Caco-2 (cell line): ENCODE results near the gene PXK. TPM values are rescaled to one million over a fixed set of nuclear protein-coding genes. Genes with fewer than 3 reads are reported as not detected.

Source experiments
- BruUV-seq: library from RNA; stranded (reverse); fragments of 400-500 nt; replicated peaks from 2 replicates; lab custom pipeline; 2021; lab: Mats Ljungman, UMichigan
- CTCF ChIA-PET: fragments of 300-600 bp; sonication (Branson Sonifier 250); formaldehyde crosslinking; loops from one replicate; lab custom pipeline; 2022; ENCODE audit warnings: antibody characterized with exemption; lab: Charles Lee
- POLR2A ChIA-PET: fragments of 300-600 bp; sonication (Branson Sonifier 250); formaldehyde crosslinking; loops from one replicate; lab custom pipeline; 2022; ENCODE audit warnings: antibody characterized with exemption; lab: Charles Lee
- DNase-seq, 2 experiments: peaks; one replicate each; pipeline versions ENCODE4 v3.0.0 to v3.0.0-alpha.2; 2020 to 2022
- H3K27me3 ChIP-seq: replicated peaks from 2 replicates; pipeline ENCODE4 v1.6.0; 2011; ENCODE audit warnings: low read length; ENCODE audit not compliant: control insufficient read depth, insufficient read depth
- H3K36me3 ChIP-seq: 2 replicates; pipeline ENCODE4 v1.5.1; 2011; ENCODE audit warnings: low read length; ENCODE audit not compliant: control insufficient read depth, insufficient read depth
- H3K4me1 ChIP-seq: fragments of 250-450 bp; sonication (Bioruptor Pico); 2 replicates; pipeline ENCODE4 v1.5.1; 2020; ENCODE audit warnings: mild to moderate bottlenecking
- H3K4me3 ChIP-seq: 2 replicates; pipeline ENCODE4 v1.5.1; 2011; ENCODE audit warnings: low read depth, mild to moderate bottlenecking, control low read depth, low read length
- H3K9me3 ChIP-seq: fragments of 250-450 bp; sonication (Bioruptor Pico); 2 replicates; pipeline ENCODE4 v1.5.1; 2020; ENCODE audit warnings: mild to moderate bottlenecking, moderate library complexity
- H3K27ac Mint-ChIP-seq: one replicate; pipeline ENCODE4 v1.8.0; 2022; ENCODE audit warnings: mixed read lengths; ENCODE audit not compliant: unreplicated experiment
- H3K27me3 Mint-ChIP-seq: one replicate; pipeline ENCODE4 v1.8.0; 2022; ENCODE audit warnings: mixed read lengths; ENCODE audit not compliant: insufficient read depth, unreplicated experiment
- H3K36me3 Mint-ChIP-seq: one replicate; pipeline ENCODE4 v1.8.0; 2022; ENCODE audit warnings: mild to moderate bottlenecking, mixed read lengths; ENCODE audit not compliant: insufficient read depth, unreplicated experiment
- H3K4me1 Mint-ChIP-seq: one replicate; pipeline ENCODE4 v1.8.0; 2022; ENCODE audit warnings: low read depth, mixed read lengths; ENCODE audit not compliant: unreplicated experiment
- H3K4me3 Mint-ChIP-seq: one replicate; pipeline ENCODE4 v1.8.0; 2022; ENCODE audit warnings: mild to moderate bottlenecking, moderate library complexity, mixed read lengths; ENCODE audit not compliant: unreplicated experiment
- H3K9me3 Mint-ChIP-seq: one replicate; pipeline ENCODE4 v1.8.0; 2022; ENCODE audit warnings: mixed read lengths; ENCODE audit not compliant: unreplicated experiment
- intact Hi-C: fragments of 100-400 bp; cut with micrococcal nuclease; formaldehyde crosslinking; loops from one replicate; pipeline ENCODE4 v1.10.0; 2022; ENCODE audit not compliant: unreplicated experiment
- total RNA-seq: library from RNA; stranded (reverse); gene quantifications from 2 replicates; pipeline ENCODE4 v1.2.3, GENCODE V29; 2022
- TF ChIP-seq, protein P1 (sequence below), 2 experiments: fragments of 200-600 bp in 1 of 2; IDR thresholded peaks; 1 replicate in 1 of 2; 2 replicates in 1 of 2; pipeline versions ENCODE4 v1.5.1 to v1.8.0; 2011 to 2022; ENCODE audit warnings: antibody characterized with exemption in 1 of 2, control low read depth in 1 of 2, inconsistent platforms in 1 of 2, low read depth in 1 of 2, low read length in 1 of 2, mild to moderate bottlenecking in 1 of 2, moderate library complexity in 1 of 2; ENCODE audit not compliant: insufficient read depth in 1 of 2, severe bottlenecking in 1 of 2, unreplicated experiment in 1 of 2

Gene PXK
- total RNA-seq, 1 experiment from 2014 or later = 9.1 TPM

DNA sequence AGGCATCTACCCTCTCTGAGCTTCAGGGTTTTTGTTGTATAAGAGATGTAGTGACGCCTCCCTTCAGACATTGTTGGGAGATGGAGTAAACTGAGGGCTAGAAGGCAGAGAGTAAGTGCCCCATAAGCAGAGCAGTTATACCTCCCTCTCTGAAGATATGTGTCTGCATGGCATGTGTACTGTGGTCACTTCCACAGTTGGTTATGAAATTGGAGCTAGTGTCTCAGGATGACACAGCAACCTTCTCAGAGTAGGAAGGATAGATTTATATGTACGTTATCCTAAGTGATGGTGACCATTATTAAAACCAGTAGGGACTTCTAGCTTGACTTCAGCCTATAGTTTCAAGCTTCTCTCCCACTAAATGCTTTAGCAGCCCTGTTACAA lies 17.9 kb downstream of the PXK start:
- H3K9me3 ChIP-seq = no peaks in the 10 kb centered on the region
- H3K4me1 ChIP-seq = no peaks in the 10 kb centered on the region
- Mint-ChIP-seq H3K9me3 (no peaks in the 10 kb centered on the region), H3K4me1 (no peaks in the 10 kb centered on the region), H3K27me3 (no peaks in the 10 kb centered on the region), H3K4me3 (no peak overlapping the region), H3K36me3 (no peaks in the 10 kb centered on the region), H3K27ac (no peak overlapping the region)
- CTCF ChIA-PET = interaction anchor here (1.4 kb wide), 1 partner anchor 65 kb away, joined by 3 read pairs; no protein-coding TSS in a partner anchor
- no TSS peak for BruUV-seq
- no peaks in the 10 kb centered on the region for H3K27me3 ChIP-seq
- TF ChIP-seq, protein P1, sequence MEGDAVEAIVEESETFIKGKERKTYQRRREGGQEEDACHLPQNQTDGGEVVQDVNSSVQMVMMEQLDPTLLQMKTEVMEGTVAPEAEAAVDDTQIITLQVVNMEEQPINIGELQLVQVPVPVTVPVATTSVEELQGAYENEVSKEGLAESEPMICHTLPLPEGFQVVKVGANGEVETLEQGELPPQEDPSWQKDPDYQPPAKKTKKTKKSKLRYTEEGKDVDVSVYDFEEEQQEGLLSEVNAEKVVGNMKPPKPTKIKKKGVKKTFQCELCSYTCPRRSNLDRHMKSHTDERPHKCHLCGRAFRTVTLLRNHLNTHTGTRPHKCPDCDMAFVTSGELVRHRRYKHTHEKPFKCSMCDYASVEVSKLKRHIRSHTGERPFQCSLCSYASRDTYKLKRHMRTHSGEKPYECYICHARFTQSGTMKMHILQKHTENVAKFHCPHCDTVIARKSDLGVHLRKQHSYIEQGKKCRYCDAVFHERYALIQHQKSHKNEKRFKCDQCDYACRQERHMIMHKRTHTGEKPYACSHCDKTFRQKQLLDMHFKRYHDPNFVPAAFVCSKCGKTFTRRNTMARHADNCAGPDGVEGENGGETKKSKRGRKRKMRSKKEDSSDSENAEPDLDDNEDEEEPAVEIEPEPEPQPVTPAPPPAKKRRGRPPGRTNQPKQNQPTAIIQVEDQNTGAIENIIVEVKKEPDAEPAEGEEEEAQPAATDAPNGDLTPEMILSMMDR (IDR thresholded peaks at IDR 0.05; ENCODE audit: insufficient read depth in 1 of 2, low read depth in 1 of 2, low read length in 1 of 2, severe bottlenecking in 1 of 2, unreplicated experiment in 1 of 2) = no peak
- POLR2A ChIA-PET = interaction anchor here (0.6 kb wide), 1 partner anchor 1515 kb away, joined by 4 read pairs; no protein-coding TSS in a partner anchor
- no peak overlapping the region for H3K4me3 ChIP-seq
- H3K36me3 ChIP-seq = no peaks in the 10 kb centered on the region
- DNase-seq = no peak
- intact Hi-C loops = no loop called here

DNA sequence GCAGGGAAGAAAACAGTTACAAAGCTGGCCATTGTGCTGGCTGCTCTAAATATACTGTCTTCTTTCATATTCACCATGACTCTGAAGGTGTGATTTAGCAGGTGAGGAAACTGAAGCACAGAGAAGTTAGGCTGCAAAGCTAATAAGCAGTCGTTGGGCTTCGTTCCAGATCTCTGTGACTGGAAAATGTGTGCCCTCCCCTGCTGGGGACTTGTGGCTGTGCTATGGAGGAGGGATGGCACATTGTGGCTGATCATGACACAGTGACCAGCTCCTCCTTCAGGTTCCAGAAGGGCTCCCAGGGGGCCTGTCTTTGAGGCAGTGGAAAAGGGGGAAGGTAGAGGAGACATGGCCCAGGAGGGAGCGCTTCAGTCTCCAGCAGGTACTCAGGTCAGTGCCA lies 19.2 kb downstream of the PXK start:
- intact Hi-C loops = no loop called here
- Mint-ChIP-seq H3K4me3 (no peak overlapping the region), H3K36me3 (no peaks in the 10 kb centered on the region), H3K27ac (no peak overlapping the region), H3K4me1 (no peaks in the 10 kb centered on the region), H3K9me3 (no peaks in the 10 kb centered on the region), H3K27me3 (no peaks in the 10 kb centered on the region)
- BruUV-seq = no TSS peak
- H3K36me3 ChIP-seq = no peaks in the 10 kb centered on the region
- no peaks in the 10 kb centered on the region for H3K27me3 ChIP-seq
- H3K9me3 ChIP-seq = no peaks in the 10 kb centered on the region
- H3K4me3 ChIP-seq = no peak overlapping the region
- H3K4me1 ChIP-seq = no peaks in the 10 kb centered on the region
- TF ChIP-seq, protein P1 (IDR thresholded peaks at IDR 0.05; ENCODE audit: insufficient read depth in 1 of 2, low read depth in 1 of 2, low read length in 1 of 2, severe bottlenecking in 1 of 2, unreplicated experiment in 1 of 2) = no peak
- no peak for DNase-seq
- POLR2A ChIA-PET = no interaction called here
- CTCF ChIA-PET = interaction anchor here (0.6 kb wide), 1 partner anchor 52 kb away, joined by 3 read pairs; no protein-coding TSS in a partner anchor

DNA sequence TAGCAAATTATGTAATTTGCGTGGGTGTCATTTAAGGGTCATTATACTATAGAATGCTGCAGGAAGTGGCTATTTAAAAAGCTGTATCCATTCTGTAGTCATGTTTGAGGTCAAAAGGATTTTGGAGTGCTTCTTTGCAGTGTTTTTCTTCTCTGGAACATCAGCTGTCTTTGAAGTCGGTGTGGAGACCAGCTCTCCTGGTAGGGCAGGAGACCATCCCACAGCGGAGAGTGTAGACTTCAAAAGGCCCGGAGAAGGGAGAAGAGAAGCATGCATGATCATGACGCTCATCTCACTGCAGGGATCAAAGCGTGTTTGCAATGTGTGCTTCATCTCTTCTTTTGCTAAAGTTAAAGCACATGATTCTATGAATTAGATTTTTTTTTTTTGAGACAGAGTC lies 19.9 kb downstream of the PXK start:
- Histone ChIP-seq H3K4me3 (no peak overlapping the region), H3K9me3 (no peaks in the 10 kb centered on the region), H3K27me3 (no peaks in the 10 kb centered on the region), H3K4me1 (no peaks in the 10 kb centered on the region), H3K36me3 (no peaks in the 10 kb centered on the region)
- BruUV-seq = no TSS peak
- Mint-ChIP-seq H3K36me3 (no peaks in the 10 kb centered on the region), H3K9me3 (no peaks in the 10 kb centered on the region), H3K4me1 (no peaks in the 10 kb centered on the region), H3K27ac (no peak overlapping the region), H3K4me3 (no peak overlapping the region), H3K27me3 (no peaks in the 10 kb centered on the region)
- ChIA-PET CTCF (interaction anchor here (0.6 kb wide), 1 partner anchor 53 kb away, joined by 3 read pairs; no protein-coding TSS in a partner anchor), POLR2A (no interaction called here)
- TF ChIP-seq, protein P1 (IDR thresholded peaks at IDR 0.05; ENCODE audit: insufficient read depth in 1 of 2, low read depth in 1 of 2, low read length in 1 of 2, severe bottlenecking in 1 of 2, unreplicated experiment in 1 of 2) = no peak
- intact Hi-C loops = no loop called here
- no peak for DNase-seq
